Ascending aorta (tissue), 2 donors: ENCODE data around the gene CHN2. TPM values are rescaled to one million over a fixed set of nuclear protein-coding genes. Genes with fewer than 3 reads are reported as not detected.

Experiments used
- DNase-seq, 2 donors: peaks; one replicate each; pipeline ENCODE4 v3.0.0-alpha.2; 2019; ENCODE audit warnings: low spot score in 2 of 2
- H3K27ac ChIP-seq, 2 donors: fragments of 200-600 bp; sonication (generic); one replicate each; pipeline ENCODE4 v1.5.1; 2016 to 2017; ENCODE audit warnings: mild to moderate bottlenecking in 1 of 2
- H3K27me3 ChIP-seq: fragments of 200-600 bp; sonication (generic); one replicate; pipeline ENCODE4 v1.5.1; 2017
- H3K36me3 ChIP-seq, 2 donors: fragments of 200-600 bp; sonication (generic); one replicate each; pipeline ENCODE4 v1.5.1; 2016
- H3K4me1 ChIP-seq, 2 donors: fragments of 200-600 bp; sonication (generic); one replicate each; pipeline ENCODE4 v1.5.1; 2016 to 2017; ENCODE audit warnings: mild to moderate bottlenecking in 1 of 2
- H3K4me3 ChIP-seq, 2 donors: fragments of 200-600 bp; sonication (generic); one replicate each; pipeline ENCODE4 v1.5.1; 2016 to 2017; ENCODE audit warnings: mild to moderate bottlenecking in 1 of 2
- H3K9me3 ChIP-seq, 2 donors: fragments of 200-600 bp; sonication (generic); one replicate each; pipeline ENCODE4 v1.5.1; 2016
- CTCF ChIP-seq, 3 experiments: fragments of 200-600 bp in 2 of 3; fragments of 450-650 bp in 1 of 3; sonication (generic) in 2 of 3; IDR thresholded peaks; one replicate each; pipeline ENCODE4 v1.5.1; 2016 to 2019; ENCODE audit warnings: antibody characterized with exemption in 3 of 3, mild to moderate bottlenecking in 1 of 3, moderate library complexity in 1 of 3
- intact Hi-C: fragments of 100-400 bp; cut with DNase I; formaldehyde crosslinking; loops from one replicate; pipeline ENCODE4 v1.15.1; 2023
- total RNA-seq: library from RNA; depleted of rRNA; stranded (reverse); fragments of >200 nt; gene quantifications from one replicate; pipeline ENCODE4 v1.1.0, GENCODE V29; 2016

Gene CHN2
- total RNA-seq, 1 donor from 2014 or later, result 8.7 TPM

- H3K4me3 ChIP-seq, result no peak overlapping the region
- no peak for TF ChIP-seq CTCF (IDR thresholded peaks at IDR 0.05)
- intact Hi-C loops, result no loop called here
- no peak for DNase-seq
- peaks cover 0 to 7% of the 10 kb centered on the region in 2 donors for H3K36me3 ChIP-seq
- no peaks in the 10 kb centered on the region for H3K27me3 ChIP-seq
- no peak overlapping the region for H3K27ac ChIP-seq
- no peaks in the 10 kb centered on the region for H3K9me3 ChIP-seq
- H3K4me1 ChIP-seq, result no peaks in the 10 kb centered on the region
Observed at GRCh38 chr7:29499932-29500331, 305.4 kb downstream of the CHN2 start.

- no peak overlapping the region for H3K27ac ChIP-seq
- peaks cover 0 to 14% of the 10 kb centered on the region in 2 donors for H3K36me3 ChIP-seq
- intact Hi-C loops, result no loop called here
- no peaks in the 10 kb centered on the region for H3K4me1 ChIP-seq
- no peaks in the 10 kb centered on the region for H3K9me3 ChIP-seq
- no peak for TF ChIP-seq CTCF (IDR thresholded peaks at IDR 0.05)
- DNase-seq, result no peak
- no peaks in the 10 kb centered on the region for H3K27me3 ChIP-seq
- H3K4me3 ChIP-seq, result no peak overlapping the region
Observed at GRCh38 chr7:29500719-29501118, 306.1 kb downstream of the CHN2 start.

- no peak for DNase-seq
- Histone ChIP-seq H3K4me1 (no peaks in the 10 kb centered on the region), H3K4me3 (no peak overlapping the region), H3K9me3 (no peaks in the 10 kb centered on the region), H3K27me3 (no peaks in the 10 kb centered on the region), H3K27ac (no peak overlapping the region), H3K36me3 (peaks cover 0 to 14% of the 10 kb centered on the region in 2 donors)
- no peak for TF ChIP-seq CTCF (IDR thresholded peaks at IDR 0.05)
- intact Hi-C loops, result no loop called here
Observed at GRCh38 chr7:29502133-29502532, 307.6 kb downstream of the CHN2 start.

GRCh38 chr7:29505931-29506330 is 311.4 kb downstream of the CHN2 start:
- intact Hi-C loops, result no loop called here
- no peak for DNase-seq
- no peak for TF ChIP-seq CTCF (IDR thresholded peaks at IDR 0.05)
- Histone ChIP-seq H3K4me1 (no peaks in the 10 kb centered on the region), H3K27me3 (no peaks in the 10 kb centered on the region), H3K9me3 (no peaks in the 10 kb centered on the region), H3K36me3 (peaks cover 6 to 14% of the 10 kb centered on the region in 2 donors), H3K27ac (no peak overlapping the region), H3K4me3 (no peak overlapping the region)

GRCh38 chr7:29508608-29509007 is 314.0 kb downstream of the CHN2 start:
- no peaks in the 10 kb centered on the region for H3K4me1 ChIP-seq
- H3K36me3 ChIP-seq, result peaks cover 6 to 11% of the 10 kb centered on the region in 2 donors
- no peak overlapping the region for H3K27ac ChIP-seq
- H3K4me3 ChIP-seq, result no peak overlapping the region
- no peaks in the 10 kb centered on the region for H3K27me3 ChIP-seq
- H3K9me3 ChIP-seq, result no peaks in the 10 kb centered on the region
- no peak for DNase-seq
- TF ChIP-seq CTCF (IDR thresholded peaks at IDR 0.05), result no peak
- intact Hi-C loops, result no loop called here

GRCh38 chr7:29510028-29510427 is 315.5 kb downstream of the CHN2 start:
- intact Hi-C loops, result no loop called here
- Histone ChIP-seq H3K4me1 (no peaks in the 10 kb centered on the region), H3K27ac (no peak overlapping the region), H3K27me3 (no peaks in the 10 kb centered on the region), H3K4me3 (no peak overlapping the region), H3K9me3 (no peaks in the 10 kb centered on the region), H3K36me3 (peaks cover 6% of the 10 kb centered on the region in 2 donors)
- TF ChIP-seq CTCF (IDR thresholded peaks at IDR 0.05), result no peak
- DNase-seq, result no peak
